HEK293 (cell line): ENCODE results near the gene CASZ1.

ENCODE experiments used
- CTCF ChIP-seq: fragments of 450-650 bp; formaldehyde crosslinking; IDR thresholded peaks from 2 replicates; pipeline ENCODE4 v1.5.1; 2016; ENCODE audit warnings: missing biosample characterization, missing genetic modification characterization
- KLF10 ChIP-seq: fragments of 450-650 bp; IDR thresholded peaks from 2 replicates; pipeline ENCODE4 v1.5.1; 2018; ENCODE audit warnings: missing biosample characterization, mild to moderate bottlenecking, missing genetic modification characterization
- PRDM1 ChIP-seq: fragments of 450-650 bp; formaldehyde crosslinking; IDR thresholded peaks from 2 replicates; pipeline ENCODE4; 2016; ENCODE audit warnings: missing biosample characterization, missing genetic modification characterization
- TCF7L2 ChIP-seq: IDR thresholded peaks from 2 replicates; pipeline ENCODE4 v1.6.1; 2011; ENCODE audit warnings: low read depth, mild to moderate bottlenecking, inconsistent platforms, low read length, moderate library complexity, borderline replicate concordance
- ZBTB11 ChIP-seq: fragments of 450-650 bp; formaldehyde crosslinking; conservative IDR thresholded peaks from 2 replicates; pipeline ENCODE4 v1.5.1; 2016; ENCODE audit warnings: low read depth, missing biosample characterization, missing genetic modification characterization
- ZBTB49 ChIP-seq: fragments of 450-650 bp; formaldehyde crosslinking; IDR thresholded peaks from 2 replicates; pipeline ENCODE4 v1.5.1; 2016; ENCODE audit warnings: missing biosample characterization, missing genetic modification characterization, low read depth
- ZBTB8A ChIP-seq: fragments of 450-650 bp; formaldehyde crosslinking; IDR thresholded peaks from 2 replicates; pipeline ENCODE4 v1.5.1; 2016; ENCODE audit warnings: missing biosample characterization, missing genetic modification characterization
- ZNF169 ChIP-seq: fragments of 450-650 bp; formaldehyde crosslinking; IDR thresholded peaks from 2 replicates; pipeline ENCODE4 v1.5.1; 2016; ENCODE audit warnings: missing biosample characterization, missing genetic modification characterization
- ZNF366 ChIP-seq: fragments of 450-650 bp; formaldehyde crosslinking; conservative IDR thresholded peaks from 2 replicates; pipeline ENCODE4 v1.5.1; 2016; ENCODE audit warnings: missing biosample characterization, missing genetic modification characterization
- ZNF76 ChIP-seq: fragments of 450-650 bp; formaldehyde crosslinking; IDR thresholded peaks from 2 replicates; pipeline ENCODE4; 2016; ENCODE audit warnings: low read depth, missing biosample characterization, missing genetic modification characterization, borderline replicate concordance
- ZNF843 ChIP-seq: fragments of 450-650 bp; formaldehyde crosslinking; IDR thresholded peaks from 2 replicates; pipeline ENCODE4 v1.5.1; 2016; ENCODE audit warnings: missing biosample characterization, missing genetic modification characterization

DNA sequence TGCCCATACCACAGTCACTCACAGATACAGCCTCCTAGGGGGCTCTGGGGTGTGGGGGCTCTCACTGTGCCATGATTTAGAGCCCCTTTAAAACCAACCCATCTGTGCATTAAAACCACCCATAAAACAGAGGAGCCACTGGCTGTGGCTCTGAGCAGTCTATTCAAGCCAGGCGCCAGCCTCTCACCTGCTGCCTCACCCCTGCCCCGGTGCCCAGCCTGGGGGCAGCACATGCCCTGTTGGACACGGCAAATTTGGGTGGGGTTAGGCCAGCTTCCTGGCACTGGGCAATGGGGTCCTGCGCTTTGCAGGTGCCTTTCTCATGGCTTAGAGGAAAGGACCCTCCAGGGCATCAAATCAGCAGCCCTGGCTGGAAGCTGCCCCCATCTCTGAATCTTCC lies 73.1 kb downstream of the CASZ1 start:
- TF ChIP-seq ZBTB49 (tag by site-specific recombination) (no peak), ZNF366 (tag by site-specific recombination) (no peak), CTCF (tag by site-specific recombination) (no peak), ZNF169 (tag by site-specific recombination) (no peak), KLF10 (tag by site-specific recombination) (no peak), ZNF843 (tag by site-specific recombination) (no peak), PRDM1 (tag by site-specific recombination) (no peak), ZNF76 (tag by site-specific recombination) (no peak), ZBTB11 (tag by site-specific recombination) (no peak), TCF7L2 (no peak), ZBTB8A (tag by site-specific recombination) (no peak)
